Muscle of leg (tissue), 11 donors: Measurements from ENCODE around the gene WDR20. TPM values are rescaled to one million over a fixed set of nuclear protein-coding genes. Genes with fewer than 3 reads are reported as not detected.

Experiments
- DNase-seq: peaks from one replicate; pipeline ENCODE4 v3.0.0; 2013
- H3K27ac ChIP-seq: one replicate; pipeline ENCODE4 v1.5.1; 2013; ENCODE audit warnings: mild to moderate bottlenecking, low read length, control low read depth
- H3K27me3 ChIP-seq: one replicate; pipeline ENCODE4 v1.6.1; 2013; ENCODE audit warnings: low read length; ENCODE audit not compliant: control insufficient read depth, insufficient read depth
- H3K36me3 ChIP-seq: one replicate; pipeline ENCODE4 v1.6.1; 2013; ENCODE audit warnings: low read length; ENCODE audit not compliant: control insufficient read depth, insufficient read depth
- H3K4me1 ChIP-seq: one replicate; pipeline ENCODE4 v1.6.1; 2013; ENCODE audit warnings: low read length; ENCODE audit not compliant: control insufficient read depth, insufficient read depth
- H3K4me3 ChIP-seq: one replicate; pipeline ENCODE4 v1.5.1; 2013; ENCODE audit warnings: low read length, control low read depth
- H3K9me3 ChIP-seq: replicated peaks from 2 replicates; pipeline ENCODE4 v1.6.1; 2013; ENCODE audit warnings: low read depth, low read length; ENCODE audit not compliant: control insufficient read depth
- WGBS: methylation state at CpG from one replicate; pipeline ENCODE4 v1.1.5; 2013; ENCODE audit warnings: missing lambda C conversion rate; ENCODE audit not compliant: insufficient coverage; 5-methylcytosine and 5-hydroxymethylcytosine counted together
- polyA plus RNA-seq, 8 donors: library from polyadenylated mRNA; unstranded; fragments of 120-200 nt; gene quantifications; one replicate each; pipeline versions ENCODE4 v1.2.1 to v1.2.3, GENCODE V29; 2013; ENCODE audit warnings: inconsistent platforms in 1 of 8, low replicate concordance in 1 of 8; ENCODE audit not compliant: insufficient read length in 8 of 8, insufficient read depth in 1 of 8
- total RNA-seq: library from RNA; stranded (reverse); fragments of 120-200 nt; gene quantifications from one replicate; pipeline ENCODE4 v1.2.4, GENCODE V29; 2013

Gene WDR20
- total and polyA plus RNA-seq, 9 donors, result 20.0 to 28.9 (median 25.0) TPM

GRCh38 chr14:102189874-102190273 lies 50.2 kb downstream of the WDR20 start:
- no peaks in the 10 kb centered on the region for H3K9me3 ChIP-seq
- no peak overlapping the region for H3K27ac ChIP-seq
- H3K27me3 ChIP-seq, result no peaks in the 10 kb centered on the region
- H3K4me1 ChIP-seq, result peaks cover 9% of the 10 kb centered on the region
- no peak overlapping the region for H3K4me3 ChIP-seq
- no peaks in the 10 kb centered on the region for H3K36me3 ChIP-seq
- no peak for DNase-seq
- WGBS, result 92% methylated on average over 5 of the region's 5 CpGs

GRCh38 chr14:102192840-102193502 lies 53.3 kb downstream of the WDR20 start:
- Histone ChIP-seq H3K4me3 (no peak overlapping the region), H3K4me1 (peaks cover 6% of the 10 kb centered on the region), H3K36me3 (peaks cover 16% of the 10 kb centered on the region), H3K27ac (no peak overlapping the region), H3K9me3 (no peaks in the 10 kb centered on the region), H3K27me3 (no peaks in the 10 kb centered on the region)
- WGBS, result 65% methylated on average over 7 of the region's 13 CpGs
- no peak for DNase-seq

GRCh38 chr14:102194856-102195255 lies 55.2 kb downstream of the WDR20 start:
- DNase-seq, result no peak
- WGBS, result no CpG with 5 or more reads among the region's 4 CpGs
- H3K4me3 ChIP-seq, result no peak overlapping the region
- peaks cover 30% of the 10 kb centered on the region for H3K36me3 ChIP-seq
- H3K27me3 ChIP-seq, result no peaks in the 10 kb centered on the region
- no peaks in the 10 kb centered on the region for H3K9me3 ChIP-seq
- H3K4me1 ChIP-seq, result peaks cover 6% of the 10 kb centered on the region
- no peak overlapping the region for H3K27ac ChIP-seq

- Histone ChIP-seq H3K27ac (no peak overlapping the region), H3K36me3 (peaks cover 34% of the 10 kb centered on the region), H3K4me3 (no peak overlapping the region), H3K4me1 (peaks cover 6% of the 10 kb centered on the region), H3K27me3 (no peaks in the 10 kb centered on the region), H3K9me3 (no peaks in the 10 kb centered on the region)
- 80% methylated on average over 1 of the region's 1 CpG for WGBS
- DNase-seq, result peak; percentile 82
These were observed 55.7 kb downstream of the WDR20 start for GRCh38 chr14:102195446-102195845.

GRCh38 chr14:102196039-102196901 lies 56.6 kb downstream of the WDR20 start:
- DNase-seq, result no peak
- Histone ChIP-seq H3K27ac (no peak overlapping the region), H3K27me3 (no peaks in the 10 kb centered on the region), H3K9me3 (no peaks in the 10 kb centered on the region), H3K36me3 (peaks cover 39% of the 10 kb centered on the region), H3K4me1 (peaks cover 6% of the 10 kb centered on the region), H3K4me3 (no peak overlapping the region)
- WGBS, result 77% methylated on average over 4 of the region's 6 CpGs

- Histone ChIP-seq H3K4me1 (peaks cover 6% of the 10 kb centered on the region), H3K9me3 (no peaks in the 10 kb centered on the region), H3K27me3 (no peaks in the 10 kb centered on the region), H3K27ac (no peak overlapping the region), H3K36me3 (peaks cover 42% of the 10 kb centered on the region), H3K4me3 (no peak overlapping the region)
- DNase-seq, result no peak
- 93% methylated on average over 4 of the region's 4 CpGs for WGBS
These were observed 57.2 kb downstream of the WDR20 start for GRCh38 chr14:102196902-102197230.

- H3K36me3 ChIP-seq, result peaks cover 45% of the 10 kb centered on the region
- DNase-seq, result no peak
- 64% methylated on average over 5 of the region's 5 CpGs for WGBS
- no peak overlapping the region for H3K27ac ChIP-seq
- H3K9me3 ChIP-seq, result no peaks in the 10 kb centered on the region
- H3K27me3 ChIP-seq, result no peaks in the 10 kb centered on the region
- no peak overlapping the region for H3K4me3 ChIP-seq
- H3K4me1 ChIP-seq, result peaks cover 6% of the 10 kb centered on the region
These were observed 57.7 kb downstream of the WDR20 start for GRCh38 chr14:102197317-102197853.

- Histone ChIP-seq H3K4me1 (peaks cover 4% of the 10 kb centered on the region), H3K27me3 (no peaks in the 10 kb centered on the region), H3K4me3 (no peak overlapping the region), H3K36me3 (peaks cover 63% of the 10 kb centered on the region), H3K27ac (no peak overlapping the region), H3K9me3 (no peaks in the 10 kb centered on the region)
- WGBS, result 87% methylated on average over 4 of the region's 9 CpGs
- DNase-seq, result no peak
These were observed 61.1 kb downstream of the WDR20 start for GRCh38 chr14:102200690-102201352.

DNA sequence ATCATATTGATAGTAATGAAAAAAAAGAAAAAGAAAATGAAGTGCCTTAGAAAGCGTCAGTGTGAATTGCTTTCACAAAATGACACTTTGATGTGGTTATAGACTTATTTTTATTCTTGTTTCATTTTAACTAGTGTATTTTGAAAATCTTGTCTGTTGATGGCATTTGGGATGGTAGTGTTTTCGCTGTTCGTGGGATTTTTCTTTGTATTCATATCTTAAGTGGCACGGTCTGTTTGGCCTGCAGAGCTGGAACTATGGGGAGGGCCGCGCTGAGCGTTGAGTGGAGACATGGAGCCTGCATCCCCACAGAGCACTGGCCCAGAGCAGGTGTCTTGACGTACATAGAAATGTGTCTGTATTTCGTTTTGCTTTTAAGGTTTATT lies 61.6 kb downstream of the WDR20 start:
- peaks cover 4% of the 10 kb centered on the region for H3K4me1 ChIP-seq
- H3K27me3 ChIP-seq, result no peaks in the 10 kb centered on the region
- no peak overlapping the region for H3K4me3 ChIP-seq
- H3K36me3 ChIP-seq, result peaks cover 64% of the 10 kb centered on the region
- DNase-seq, result no peak
- H3K9me3 ChIP-seq, result no peaks in the 10 kb centered on the region
- 100% methylated on average over 4 of the region's 9 CpGs for WGBS
- H3K27ac ChIP-seq, result no peak overlapping the region

GRCh38 chr14:102201776-102202175 lies 62.1 kb downstream of the WDR20 start:
- Histone ChIP-seq H3K36me3 (peaks cover 61% of the 10 kb centered on the region), H3K9me3 (no peaks in the 10 kb centered on the region), H3K4me1 (peaks cover 4% of the 10 kb centered on the region), H3K27me3 (no peaks in the 10 kb centered on the region), H3K27ac (no peak overlapping the region), H3K4me3 (no peak overlapping the region)
- WGBS, result 77% methylated on average over 4 of the region's 4 CpGs
- DNase-seq, result no peak
